Placental pericyte (primary cell): ENCODE results near the gene TMEM245. TPM values are rescaled to one million over a fixed set of nuclear protein-coding genes. Genes with fewer than 3 reads are reported as not detected.

ENCODE experiments used
- small RNA-seq: library from RNA; depleted of rRNA; stranded (forward); fragments of <200 nt; gene quantifications from one replicate; pipeline ENCODE3, GENCODE V24; 2012; ENCODE audit warnings: low replicate concordance
- total RNA-seq: library from RNA; depleted of rRNA; stranded (reverse); fragments of >200 nt; gene quantifications from 2 replicates; pipeline ENCODE4 v1.2.3, GENCODE V29; 2012

The TMEM245 gene
- total RNA-seq = 43.3 and 69.4 TPM in 2 replicates

DNA sequence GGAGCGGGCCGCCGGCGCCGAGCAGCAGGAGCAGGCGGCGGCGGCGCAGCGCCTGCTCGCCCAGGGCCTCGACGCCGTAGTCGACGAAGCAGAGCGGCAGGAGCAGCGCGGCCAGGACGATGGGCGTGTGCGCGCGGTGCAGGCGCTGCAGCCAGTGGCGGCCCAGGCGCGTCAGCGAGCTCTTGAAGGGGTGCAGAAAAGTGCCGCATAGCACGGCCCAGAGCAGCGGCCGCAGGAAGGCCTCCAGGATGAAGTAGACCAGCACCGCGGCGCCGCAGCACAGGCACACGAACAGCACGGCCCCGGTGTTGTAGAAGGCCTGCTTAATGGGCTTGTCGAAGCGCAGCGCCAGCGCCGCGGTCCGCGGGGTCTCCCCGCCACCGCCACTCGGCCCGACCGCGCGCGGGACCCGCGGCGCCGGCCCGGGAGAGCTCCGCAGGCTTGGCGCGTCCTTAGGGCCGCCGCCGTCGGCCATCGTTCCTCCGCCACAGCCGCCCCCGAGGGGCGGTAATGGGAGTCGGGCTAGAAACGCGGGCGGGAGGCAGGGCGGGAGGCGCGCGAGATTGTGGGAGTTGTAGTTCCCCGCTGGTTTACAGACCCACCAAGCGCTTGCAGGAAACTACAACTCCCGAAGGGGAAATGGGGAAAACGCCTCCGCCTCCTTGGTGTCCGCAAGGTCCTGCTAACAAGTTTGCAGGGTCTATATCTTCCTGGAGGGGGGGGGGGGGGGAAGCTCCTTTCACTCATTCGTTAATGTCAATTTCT is at the start of gene TMEM245:
Gene TMEM245 (minus strand): TSS at position 509 of the 765 bp plus-strand sequence. CDS start 34 bp downstream, at position 475.

GRCh38 chr9:109166771-109167601 is 47.2 kb upstream of the TMEM245 start, which contains the start of gene FRRS1L:
TSS of gene FRRS1L (minus strand) at chr9:109167249. CDS start at chr9:109167138, 111 bp downstream.

DNA sequence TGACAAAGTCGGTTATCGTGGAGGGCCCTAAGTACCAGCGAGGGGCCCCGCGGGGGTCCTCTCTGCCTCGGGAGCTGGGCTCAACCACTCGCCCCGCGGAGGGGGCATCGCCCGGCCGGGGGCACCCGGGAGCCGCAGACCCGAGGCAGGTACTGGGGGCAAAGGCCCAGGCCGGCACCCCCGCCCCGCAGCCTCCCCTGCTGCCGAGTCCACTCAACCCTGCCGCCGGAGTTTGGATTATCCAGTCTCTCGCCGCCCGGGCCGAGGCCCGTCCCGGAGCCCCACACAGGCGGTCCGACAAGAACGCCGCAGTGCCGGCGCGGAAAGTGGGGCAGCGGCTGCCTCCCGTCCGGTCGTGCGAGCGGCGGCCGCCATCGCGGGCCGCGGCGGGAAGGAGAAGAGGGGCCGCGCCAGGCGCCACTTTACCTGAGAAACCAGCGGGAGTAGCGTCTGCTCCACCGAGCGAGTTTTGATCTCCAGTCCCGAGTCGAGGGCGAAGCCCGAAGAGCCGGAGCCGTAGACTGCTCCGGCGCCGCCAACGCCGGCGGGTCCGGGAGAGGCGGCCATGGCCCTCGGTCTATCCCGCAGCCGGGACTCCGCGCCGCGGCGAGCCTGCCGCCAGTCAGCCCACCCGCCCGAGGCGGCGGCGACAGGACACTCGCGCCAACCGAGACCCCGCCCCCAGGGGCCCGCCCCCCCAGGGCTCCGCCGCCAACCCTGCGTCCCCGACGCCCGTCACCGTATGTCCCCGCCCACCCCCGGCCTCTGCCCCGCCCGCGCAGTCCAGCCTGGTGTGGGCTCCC is 106.7 kb downstream of the TMEM245 start, which contains the start of gene CTNNAL1:
Gene CTNNAL1 (minus strand): TSS at position 624 of the 803 bp plus-strand sequence. CDS start 57 bp downstream, at position 567.

Small RNA genes within 50 kb of the gene (small RNA-seq; reads per million reads assigned to genes)
- gene MIR32 = 5.1 reads per million, percentile 88 among the genes with 10 or more reads in this experiment
- not detected for gene RF00019

Other genes with a start within 250 kb of the TMEM245 start
- 20.8 and 40.2 TPM in 2 replicates for gene ELP1, start 185.8 kb downstream of the TMEM245 start, total RNA-seq
- 7.2 and 12.5 TPM in 2 replicates for gene ABITRAM, start 185.5 kb downstream of the TMEM245 start, total RNA-seq
- gene CTNNAL1, start 106.4 kb downstream of the TMEM245 start, total RNA-seq = 53.6 and 88.5 TPM in 2 replicates
- gene FRRS1L, start 47.3 kb upstream of the TMEM245 start, total RNA-seq = not detected in 2 replicates
- 0.14 and 0.44 TPM in 2 replicates for gene EPB41L4B, start 201.1 kb upstream of the TMEM245 start, total RNA-seq